ENCODE data around the gene CRYZL1. TPM values are rescaled to one million over a fixed set of nuclear protein-coding genes. Genes with fewer than 3 reads are reported as not detected.

The CRYZL1 gene
- total RNA-seq, 1 donor from 2014 or later: 30.7 TPM

GRCh38 chr21:33662046-33662445, 20.5 kb upstream of the CRYZL1 start:
- FAIRE-seq: no peak
- no peaks in the 10 kb centered on the region for H3K27me3 ChIP-seq (ENCODE audit: insufficient read depth, low read length)
- H3K9me3 Mint-ChIP-seq (ENCODE audit: unreplicated experiment): peaks cover 5% of the 10 kb centered on the region
- peaks cover 95% of the 10 kb centered on the region for H3K79me2 ChIP-seq (ENCODE audit: insufficient read depth, low read length)
- no peak overlapping the region for H3K27ac ChIP-seq (ENCODE audit: low read depth, low read length)
- H3K27me3 Mint-ChIP-seq (ENCODE audit: low read depth, unreplicated experiment): no peaks in the 10 kb centered on the region
- H3K4me3 ChIP-seq (ENCODE audit: insufficient read depth, low read depth, low read length): no peak overlapping the region
- no peak for DNase-seq (ENCODE audit: low read depth)
- H3K4me3 Mint-ChIP-seq (ENCODE audit: unreplicated experiment): no peak overlapping the region
- H3K9ac ChIP-seq (ENCODE audit: low read length): no peak overlapping the region
- H3K36me3 Mint-ChIP-seq (ENCODE audit: low read depth, unreplicated experiment): peaks cover 8% of the 10 kb centered on the region
- TF ChIP-seq CTCF (IDR thresholded peaks at IDR 0.05; ENCODE audit: insufficient read depth, low read depth, low read length) (no peak), EZH2 (IDR thresholded peaks at IDR 0.05; ENCODE audit: insufficient read depth, low read length) (no peak)
- H3K4me2 ChIP-seq (ENCODE audit: low read length): no peak overlapping the region
- no peak overlapping the region for H2AFZ ChIP-seq (ENCODE audit: low read depth, low read length)
- peak overlapping the region; percentile 8 for H3K27ac Mint-ChIP-seq (ENCODE audit: unreplicated experiment)
- peaks cover 35% of the 10 kb centered on the region for H4K20me1 ChIP-seq (ENCODE audit: insufficient read depth, low read length)
- peaks cover 17% of the 10 kb centered on the region for H3K4me1 Mint-ChIP-seq (ENCODE audit: low read depth, unreplicated experiment)
- peaks cover 5% of the 10 kb centered on the region for H3K4me1 ChIP-seq (ENCODE audit: insufficient read depth, low read length)
- no peaks in the 10 kb centered on the region for H3K36me3 ChIP-seq (ENCODE audit: insufficient read depth, low read length)
- no peaks in the 10 kb centered on the region for H3K9me3 ChIP-seq (ENCODE audit: insufficient read depth, low read depth, low read length)

- H3K27ac Mint-ChIP-seq (ENCODE audit: unreplicated experiment): no peak overlapping the region
- FAIRE-seq (no peak), DNase-seq (ENCODE audit: low read depth) (no peak)
- peaks cover 5% of the 10 kb centered on the region for H3K9me3 Mint-ChIP-seq (ENCODE audit: unreplicated experiment)
- Histone ChIP-seq H3K36me3 (ENCODE audit: insufficient read depth, low read length) (no peaks in the 10 kb centered on the region), H3K27me3 (ENCODE audit: insufficient read depth, low read length) (no peaks in the 10 kb centered on the region), H3K4me2 (ENCODE audit: low read length) (no peak overlapping the region), H3K27ac (ENCODE audit: low read depth, low read length) (no peak overlapping the region), H3K9me3 (ENCODE audit: insufficient read depth, low read depth, low read length) (no peaks in the 10 kb centered on the region), H3K9ac (ENCODE audit: low read length) (no peak overlapping the region), H3K4me3 (ENCODE audit: insufficient read depth, low read depth, low read length) (no peak overlapping the region), H3K4me1 (ENCODE audit: insufficient read depth, low read length) (peaks cover 11% of the 10 kb centered on the region), H4K20me1 (ENCODE audit: insufficient read depth, low read length) (peaks cover 29% of the 10 kb centered on the region), H3K79me2 (ENCODE audit: insufficient read depth, low read length) (peaks cover 92% of the 10 kb centered on the region), H2AFZ (ENCODE audit: low read depth, low read length) (no peak overlapping the region)
- peaks cover 18% of the 10 kb centered on the region for H3K4me1 Mint-ChIP-seq (ENCODE audit: low read depth, unreplicated experiment)
- no peak overlapping the region for H3K4me3 Mint-ChIP-seq (ENCODE audit: unreplicated experiment)
- peaks cover 8% of the 10 kb centered on the region for H3K36me3 Mint-ChIP-seq (ENCODE audit: low read depth, unreplicated experiment)
- TF ChIP-seq CTCF (IDR thresholded peaks at IDR 0.05; ENCODE audit: insufficient read depth, low read depth, low read length) (no peak), EZH2 (IDR thresholded peaks at IDR 0.05; ENCODE audit: insufficient read depth, low read length) (no peak)
- H3K27me3 Mint-ChIP-seq (ENCODE audit: low read depth, unreplicated experiment): no peaks in the 10 kb centered on the region
Measured at GRCh38 chr21:33661146-33661545, 19.6 kb upstream of the CRYZL1 start.

GRCh38 chr21:33660406-33660805, 18.9 kb upstream of the CRYZL1 start:
- FAIRE-seq (no peak), DNase-seq (ENCODE audit: low read depth) (peak; percentile 50)
- TF ChIP-seq CTCF (IDR thresholded peaks at IDR 0.05; ENCODE audit: insufficient read depth, low read depth, low read length) (no peak), EZH2 (IDR thresholded peaks at IDR 0.05; ENCODE audit: insufficient read depth, low read length) (no peak)
- H3K4me1 Mint-ChIP-seq (ENCODE audit: low read depth, unreplicated experiment): peaks cover 23% of the 10 kb centered on the region
- Histone ChIP-seq H3K79me2 (ENCODE audit: insufficient read depth, low read length) (peaks cover 88% of the 10 kb centered on the region), H2AFZ (ENCODE audit: low read depth, low read length) (no peak overlapping the region), H3K9ac (ENCODE audit: low read length) (no peak overlapping the region), H3K27ac (ENCODE audit: low read depth, low read length) (no peak overlapping the region), H4K20me1 (ENCODE audit: insufficient read depth, low read length) (peaks cover 22% of the 10 kb centered on the region), H3K9me3 (ENCODE audit: insufficient read depth, low read depth, low read length) (no peaks in the 10 kb centered on the region), H3K4me2 (ENCODE audit: low read length) (no peak overlapping the region), H3K27me3 (ENCODE audit: insufficient read depth, low read length) (no peaks in the 10 kb centered on the region), H3K4me3 (ENCODE audit: insufficient read depth, low read depth, low read length) (no peak overlapping the region), H3K36me3 (ENCODE audit: insufficient read depth, low read length) (no peaks in the 10 kb centered on the region), H3K4me1 (ENCODE audit: insufficient read depth, low read length) (peaks cover 16% of the 10 kb centered on the region)
- H3K4me3 Mint-ChIP-seq (ENCODE audit: unreplicated experiment): no peak overlapping the region
- no peaks in the 10 kb centered on the region for H3K27me3 Mint-ChIP-seq (ENCODE audit: low read depth, unreplicated experiment)
- H3K36me3 Mint-ChIP-seq (ENCODE audit: low read depth, unreplicated experiment): peaks cover 8% of the 10 kb centered on the region
- H3K9me3 Mint-ChIP-seq (ENCODE audit: unreplicated experiment): peaks cover 5% of the 10 kb centered on the region
- H3K27ac Mint-ChIP-seq (ENCODE audit: unreplicated experiment): no peak overlapping the region
